Mammary epithelial cell (primary cell): ENCODE results near the gene PLCG1.

Source experiments
- EZH2 ChIP-seq: IDR thresholded peaks from 2 replicates; pipeline ENCODE4 v1.6.1; 2012; ENCODE audit warnings: low read length, inconsistent platforms, borderline replicate concordance
- TF ChIP-seq, protein P1 (sequence below), 2 donors: IDR thresholded peaks in 1 of 2; conservative IDR thresholded peaks in 1 of 2; 2 replicates each; pipeline ENCODE4 v1.5.1; 2011 to 2012; ENCODE audit warnings: inconsistent platforms in 2 of 2, low read length in 2 of 2, mild to moderate bottlenecking in 2 of 2, control low read depth in 1 of 2, low read depth in 1 of 2; ENCODE audit not compliant: insufficient read depth in 1 of 2; ENCODE audit errors: extremely low read depth in 1 of 2

- TF ChIP-seq, protein P1, sequence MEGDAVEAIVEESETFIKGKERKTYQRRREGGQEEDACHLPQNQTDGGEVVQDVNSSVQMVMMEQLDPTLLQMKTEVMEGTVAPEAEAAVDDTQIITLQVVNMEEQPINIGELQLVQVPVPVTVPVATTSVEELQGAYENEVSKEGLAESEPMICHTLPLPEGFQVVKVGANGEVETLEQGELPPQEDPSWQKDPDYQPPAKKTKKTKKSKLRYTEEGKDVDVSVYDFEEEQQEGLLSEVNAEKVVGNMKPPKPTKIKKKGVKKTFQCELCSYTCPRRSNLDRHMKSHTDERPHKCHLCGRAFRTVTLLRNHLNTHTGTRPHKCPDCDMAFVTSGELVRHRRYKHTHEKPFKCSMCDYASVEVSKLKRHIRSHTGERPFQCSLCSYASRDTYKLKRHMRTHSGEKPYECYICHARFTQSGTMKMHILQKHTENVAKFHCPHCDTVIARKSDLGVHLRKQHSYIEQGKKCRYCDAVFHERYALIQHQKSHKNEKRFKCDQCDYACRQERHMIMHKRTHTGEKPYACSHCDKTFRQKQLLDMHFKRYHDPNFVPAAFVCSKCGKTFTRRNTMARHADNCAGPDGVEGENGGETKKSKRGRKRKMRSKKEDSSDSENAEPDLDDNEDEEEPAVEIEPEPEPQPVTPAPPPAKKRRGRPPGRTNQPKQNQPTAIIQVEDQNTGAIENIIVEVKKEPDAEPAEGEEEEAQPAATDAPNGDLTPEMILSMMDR (conservative IDR thresholded peaks at IDR 0.05 in 1 of 2, IDR thresholded peaks at IDR 0.05 in 1 of 2; ENCODE audit: extremely low read depth in 1 of 2, insufficient read depth in 1 of 2, low read depth in 1 of 2, low read length in 2 of 2) = no peak
- no peak for TF ChIP-seq EZH2
Observed at GRCh38 chr20:41205313-41205712, 68.0 kb downstream of the PLCG1 start.
